GM23338 (cell line): ENCODE results near the gene PAM16. TPM values are rescaled to one million over a fixed set of nuclear protein-coding genes. Genes with fewer than 3 reads are reported as not detected.

Source experiments
- ATAC-seq: fragments of 200-7000 bp; cut with Tn5 transposase; 3 replicates; pipeline ENCODE4 v1.9.1; 2020
- DNase-seq: peaks from one replicate; pipeline ENCODE4 v3.0.0-alpha.2; 2015; ENCODE audit warnings: low spot score
- H2AFZ ChIP-seq: fragments of 200-600 bp; sonication (generic); 2 replicates; pipeline ENCODE4 v1.8.0; 2016; ENCODE audit warnings: antibody characterized with exemption, mild to moderate bottlenecking, moderate library complexity
- H3F3A ChIP-seq: fragments of 200-600 bp; sonication (generic); replicated peaks from 2 replicates; pipeline ENCODE4 v1.8.0; 2017; ENCODE audit warnings: antibody characterized with exemption, mixed run types, low read depth
- H3K27ac ChIP-seq: fragments of 200-600 bp; sonication (generic); 2 replicates; pipeline ENCODE4 v1.6.1; 2016; ENCODE audit warnings: low read depth
- H3K27me3 ChIP-seq: fragments of 200-600 bp; sonication (generic); 2 replicates; pipeline ENCODE4 v1.8.0; 2016; ENCODE audit warnings: mild to moderate bottlenecking, mixed run types, moderate library complexity; ENCODE audit not compliant: insufficient read depth
- H3K36me3 ChIP-seq: fragments of 200-600 bp; sonication (generic); 2 replicates; pipeline ENCODE4 v1.8.0; 2016; ENCODE audit warnings: mild to moderate bottlenecking; ENCODE audit not compliant: insufficient read depth
- H3K4me1 ChIP-seq: fragments of 200-600 bp; sonication (generic); 2 replicates; pipeline ENCODE4 v1.8.0; 2016; ENCODE audit warnings: mild to moderate bottlenecking, moderate library complexity; ENCODE audit not compliant: insufficient read depth
- H3K4me2 ChIP-seq: fragments of 200-600 bp; sonication (generic); 2 replicates; pipeline ENCODE4 v1.7.1; 2017; ENCODE audit warnings: mixed run types
- H3K4me3 ChIP-seq: fragments of 200-600 bp; sonication (generic); 2 replicates; pipeline ENCODE4 v1.6.1; 2016; ENCODE audit warnings: mixed run types
- H3K79me2 ChIP-seq: fragments of 200-600 bp; sonication (generic); replicated peaks from 2 replicates; pipeline ENCODE4 v1.8.0; 2017; ENCODE audit warnings: mild to moderate bottlenecking; ENCODE audit not compliant: insufficient read depth
- H3K9me2 ChIP-seq: fragments of 200-600 bp; sonication (generic); 2 replicates; pipeline ENCODE4 v1.8.0; 2017; ENCODE audit not compliant: insufficient read depth
- H4K20me1 ChIP-seq: fragments of 200-600 bp; sonication (generic); replicated peaks from 2 replicates; pipeline ENCODE4 v1.8.0; 2017; ENCODE audit warnings: mild to moderate bottlenecking; ENCODE audit not compliant: insufficient read depth
- H3K27ac Mint-ChIP-seq: 2 replicates; pipeline ENCODE4 v1.8.0; 2020; ENCODE audit warnings: inconsistent platforms, mild to moderate bottlenecking, moderate library complexity, mixed read lengths
- H3K27me3 Mint-ChIP-seq: 3 replicates; pipeline ENCODE4 v1.8.0; 2022; ENCODE audit warnings: low read depth, mild to moderate bottlenecking, moderate library complexity, mixed read lengths, inconsistent platforms; ENCODE audit not compliant: insufficient read depth, poor library complexity
- H3K36me3 Mint-ChIP-seq: 3 replicates; pipeline ENCODE4 v1.8.0; 2021; ENCODE audit warnings: low read depth, mild to moderate bottlenecking, inconsistent platforms, moderate library complexity, mixed read lengths
- H3K4me1 Mint-ChIP-seq: 3 replicates; pipeline ENCODE4 v1.8.0; 2020; ENCODE audit warnings: mild to moderate bottlenecking, inconsistent platforms, mixed read lengths
- H3K4me3 Mint-ChIP-seq: 3 replicates; pipeline ENCODE4 v1.8.0; 2021; ENCODE audit warnings: moderate library complexity, mild to moderate bottlenecking, inconsistent platforms, mixed read lengths
- H3K9me3 Mint-ChIP-seq: 3 replicates; pipeline ENCODE4 v1.8.0; 2020; ENCODE audit warnings: moderate library complexity, mild to moderate bottlenecking, inconsistent platforms, mixed read lengths
- CREB1 ChIP-seq: fragments of 250-450 bp; sonication (Bioruptor Pico); IDR thresholded peaks from 2 replicates; pipeline ENCODE4 v1.5.0; 2020; ENCODE audit warnings: low read depth, mild to moderate bottlenecking, moderate library complexity
- ETS1 ChIP-seq: IDR thresholded peaks from 2 replicates; pipeline ENCODE4 v1.6.1; 2016; ENCODE audit warnings: antibody characterized with exemption
- EZH2phosphoT487 ChIP-seq: fragments of 200-600 bp; sonication (generic); IDR thresholded peaks from one replicate; pipeline ENCODE4 v1.8.1; 2018; ENCODE audit warnings: antibody characterized with exemption; ENCODE audit not compliant: unreplicated experiment
- polyA plus RNA-seq: library from polyadenylated mRNA; unstranded; fragments of >200 nt; fragmentation: Nextera tagmentation; extraction: Ambion mirVana; gene quantifications from 2 replicates; pipeline ENCODE4 v1.2.1, GENCODE V29; 2016
- total RNA-seq: library from RNA; depleted of rRNA; stranded (reverse); fragments of >200 nt; shearing (Covaris generic); gene quantifications from 2 replicates; pipeline ENCODE4 v1.2.3, GENCODE V29; 2014
- TF ChIP-seq, protein P1 (sequence below), 2 experiments: fragments of 200-600 bp in 1 of 2; sonication (generic) in 1 of 2; conservative IDR thresholded peaks; 2 replicates each; pipeline versions ENCODE4 v1.5.1 to v1.6.1; 2016 to 2017; ENCODE audit warnings: antibody characterized with exemption in 2 of 2, low read depth in 2 of 2, mild to moderate bottlenecking in 2 of 2, moderate library complexity in 1 of 2

PAM16 gene
- total and polyA plus RNA-seq, 2 experiments from 2014 or later, result 84.1 to 283 TPM

GRCh38 chr16:4381072-4381934 lies 30.2 kb upstream of the PAM16 start:
- Histone ChIP-seq H3F3A (no peaks in the 10 kb centered on the region), H4K20me1 (no peaks in the 10 kb centered on the region; the same call in 1 of the 2 replicates), H3K4me2 (no peak overlapping the region), H3K27ac (no peak overlapping the region), H3K27me3 (no peaks in the 10 kb centered on the region), H3K4me3 (no peak overlapping the region), H3K79me2 (no peaks in the 10 kb centered on the region), H3K36me3 (no peaks in the 10 kb centered on the region), H3K9me2 (no peaks in the 10 kb centered on the region), H2AFZ (no peak overlapping the region), H3K4me1 (peaks cover 19% of the 10 kb centered on the region)
- Mint-ChIP-seq H3K36me3 (no peaks in the 10 kb centered on the region; the same call in 1 of the 3 replicates), H3K4me3 (no peak overlapping the region), H3K27ac (no peak overlapping the region), H3K4me1 (peaks cover 37% of the 10 kb centered on the region), H3K9me3 (no peaks in the 10 kb centered on the region), H3K27me3 (peaks cover 5% of the 10 kb centered on the region)
- ATAC-seq (no peak), DNase-seq (no peak)
- TF ChIP-seq, protein P1, sequence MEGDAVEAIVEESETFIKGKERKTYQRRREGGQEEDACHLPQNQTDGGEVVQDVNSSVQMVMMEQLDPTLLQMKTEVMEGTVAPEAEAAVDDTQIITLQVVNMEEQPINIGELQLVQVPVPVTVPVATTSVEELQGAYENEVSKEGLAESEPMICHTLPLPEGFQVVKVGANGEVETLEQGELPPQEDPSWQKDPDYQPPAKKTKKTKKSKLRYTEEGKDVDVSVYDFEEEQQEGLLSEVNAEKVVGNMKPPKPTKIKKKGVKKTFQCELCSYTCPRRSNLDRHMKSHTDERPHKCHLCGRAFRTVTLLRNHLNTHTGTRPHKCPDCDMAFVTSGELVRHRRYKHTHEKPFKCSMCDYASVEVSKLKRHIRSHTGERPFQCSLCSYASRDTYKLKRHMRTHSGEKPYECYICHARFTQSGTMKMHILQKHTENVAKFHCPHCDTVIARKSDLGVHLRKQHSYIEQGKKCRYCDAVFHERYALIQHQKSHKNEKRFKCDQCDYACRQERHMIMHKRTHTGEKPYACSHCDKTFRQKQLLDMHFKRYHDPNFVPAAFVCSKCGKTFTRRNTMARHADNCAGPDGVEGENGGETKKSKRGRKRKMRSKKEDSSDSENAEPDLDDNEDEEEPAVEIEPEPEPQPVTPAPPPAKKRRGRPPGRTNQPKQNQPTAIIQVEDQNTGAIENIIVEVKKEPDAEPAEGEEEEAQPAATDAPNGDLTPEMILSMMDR (conservative IDR thresholded peaks at IDR 0.05; ENCODE audit: low read depth in 2 of 2), result peak in 1 of 2 experiments; percentile 15; a peak in 1 of 4 replicates
- TF ChIP-seq ETS1, result no peak
- TF ChIP-seq CREB1 (CRISPR knock-in tag), result no peak

DNA sequence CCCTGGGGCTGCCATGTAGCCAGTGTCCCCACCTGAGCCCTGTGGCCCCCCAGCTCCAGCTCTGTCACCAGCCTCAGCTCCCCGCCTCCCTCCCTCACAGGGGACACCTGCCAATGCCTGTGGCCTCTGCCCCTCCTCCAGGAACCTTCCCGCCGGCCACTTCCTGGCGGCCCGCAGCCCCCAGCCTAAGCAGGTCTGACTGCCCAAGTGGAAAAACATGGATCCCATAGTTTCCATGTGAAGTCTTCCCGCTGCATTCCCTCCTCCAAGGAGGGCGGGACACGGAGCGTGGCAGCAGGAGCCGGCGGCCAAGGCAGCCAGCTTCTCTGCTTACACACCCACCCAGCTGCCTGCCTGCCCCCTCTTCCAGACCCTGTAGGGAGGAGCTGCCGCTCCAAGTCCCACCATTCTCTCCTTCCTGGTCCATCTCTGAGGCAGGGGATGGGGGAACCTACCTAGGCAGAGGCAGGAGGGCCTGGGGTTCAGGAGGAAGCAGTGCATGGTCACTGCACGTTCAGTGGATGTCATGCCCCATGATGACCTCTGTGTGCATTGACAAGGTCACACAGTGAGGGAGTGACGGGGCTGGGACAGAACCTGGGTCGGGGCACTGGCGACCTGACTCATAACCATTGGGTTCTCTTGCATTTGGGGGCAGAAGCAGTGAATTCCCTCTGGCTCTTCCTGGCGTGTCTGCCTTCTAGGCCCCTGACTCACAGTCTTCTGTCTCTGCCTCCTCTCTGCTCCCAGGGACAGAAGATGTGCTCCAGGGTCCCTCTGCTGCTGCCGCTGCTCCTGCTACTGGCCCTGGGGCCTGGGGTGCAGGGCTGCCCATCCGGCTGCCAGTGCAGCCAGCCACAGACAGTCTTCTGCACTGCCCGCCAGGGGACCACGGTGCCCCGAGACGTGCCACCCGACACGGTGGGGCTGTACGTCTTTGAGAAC lies 29.3 kb upstream of the PAM16 start:
- no peak overlapping the region for H2AFZ ChIP-seq
- no peak for ATAC-seq
- H3K4me3 Mint-ChIP-seq, result no peak overlapping the region
- peaks cover 23% of the 10 kb centered on the region for H3K4me1 ChIP-seq
- no peaks in the 10 kb centered on the region for H3K9me3 Mint-ChIP-seq
- no peaks in the 10 kb centered on the region for H3F3A ChIP-seq
- H3K79me2 ChIP-seq, result peaks cover 4% of the 10 kb centered on the region; the same call in 1 of the 2 replicates
- DNase-seq, result no peak
- peaks cover 3% of the 10 kb centered on the region; the same call in 2 of the 3 replicates for H3K36me3 Mint-ChIP-seq
- H3K27ac Mint-ChIP-seq, result peak overlapping the region; percentile 80
- no peaks in the 10 kb centered on the region; the same call in 1 of the 2 replicates for H4K20me1 ChIP-seq
- H3K27me3 ChIP-seq, result no peaks in the 10 kb centered on the region
- peaks cover 10% of the 10 kb centered on the region for H3K27me3 Mint-ChIP-seq
- peak overlapping the region; percentile 55; the same call in 1 of the 2 replicates for H3K27ac ChIP-seq
- H3K4me1 Mint-ChIP-seq, result peaks cover 42% of the 10 kb centered on the region
- no peaks in the 10 kb centered on the region for H3K9me2 ChIP-seq
- no peak overlapping the region for H3K4me2 ChIP-seq
- no peak overlapping the region for H3K4me3 ChIP-seq
- H3K36me3 ChIP-seq, result no peaks in the 10 kb centered on the region
- TF ChIP-seq EZH2phosphoT487 (no peak), CREB1 (CRISPR knock-in tag) (no peak), ETS1 (no peak)
- TF ChIP-seq, protein P1 (conservative IDR thresholded peaks at IDR 0.05; ENCODE audit: low read depth in 2 of 2), result no peak
